D341Med (cell line): ENCODE data around the gene STAC3.
"Not testable (repeated sequence)": the region's sequence is repeated elsewhere in the genome, so short reads cannot be mapped to it uniquely, and the experiment has no call there.

Source experiments
- DNase-seq: peaks from one replicate; pipeline ENCODE4 v3.0.0; 2012; ENCODE audit warnings: low spot score

STAC3 gene

GRCh38 chr12:57250956-57251355 is at the start of gene STAC3:
Gene STAC3 (minus strand): TSS chr12:57251187. CDS start chr12:57249636, 1,551 bp downstream.
- DNase-seq, result no peak

- no peak for DNase-seq
These were observed 48.6 kb upstream of the STAC3 start for GRCh38 chr12:57299514-57300016.

GRCh38 chr12:57296291-57296690 is 45.3 kb upstream of the STAC3 start:
- DNase-seq, result no peak

- not testable (repeated sequence) for DNase-seq
These were observed 31.1 kb upstream of the STAC3 start for GRCh38 chr12:57282073-57282472.

- no peak for DNase-seq
These were observed 29.4 kb upstream of the STAC3 start for GRCh38 chr12:57280211-57281062.

GRCh38 chr12:57278465-57279381 is 27.7 kb upstream of the STAC3 start:
- DNase-seq, result no peak

- DNase-seq, result peak; percentile 65
These were observed 26.1 kb upstream of the STAC3 start for GRCh38 chr12:57276935-57277563.

GRCh38 chr12:57276233-57276632 is 25.2 kb upstream of the STAC3 start:
- DNase-seq, result not testable (repeated sequence)

- no peak for DNase-seq
These were observed 22.5 kb upstream of the STAC3 start for GRCh38 chr12:57273516-57273915.

GRCh38 chr12:57272337-57273151 is 21.6 kb upstream of the STAC3 start:
- DNase-seq, result no peak

- DNase-seq, result peak; percentile 39
These were observed 20.0 kb upstream of the STAC3 start for GRCh38 chr12:57270966-57271470.

- DNase-seq, result no peak
These were observed 17.3 kb upstream of the STAC3 start for GRCh38 chr12:57268264-57268663.

GRCh38 chr12:57266681-57267080 is 15.7 kb upstream of the STAC3 start:
- DNase-seq, result no peak

- DNase-seq, result no peak
These were observed 12.1 kb upstream of the STAC3 start for GRCh38 chr12:57263096-57263495.

GRCh38 chr12:57262126-57262822 is 11.3 kb upstream of the STAC3 start:
- no peak for DNase-seq

- DNase-seq, result no peak
These were observed 10.5 kb upstream of the STAC3 start for GRCh38 chr12:57261428-57261865.

GRCh38 chr12:57260366-57260765 is 9.4 kb upstream of the STAC3 start:
- DNase-seq, result no peak

GRCh38 chr12:57258977-57259970 is 8.3 kb upstream of the STAC3 start:
- DNase-seq, result no peak

- no peak for DNase-seq
These were observed 4.9 kb upstream of the STAC3 start for GRCh38 chr12:57255916-57256315.
